GM19328 (cell line): ENCODE results near the gene NOP56.

Source experiments
- ATAC-seq: cut with Tn5 transposase; IDR thresholded peaks from one replicate; pipeline ENCODE4 v1.9.1; 2021; ENCODE audit warnings: mild to moderate bottlenecking, moderate library complexity; ENCODE audit not compliant: unreplicated experiment

NOP56 gene

GRCh38 chr20:2651772-2652723 is at the start of gene NOP56:
NOP56 (plus strand) TSS chr20:2652632; CDS start chr20:2652661, 29 bp downstream.
- ATAC-seq: peak; percentile 81

- ATAC-seq: no peak
These were observed 49.7 kb upstream of the NOP56 start for GRCh38 chr20:2602746-2603145.

- no peak for ATAC-seq
These were observed 48.5 kb upstream of the NOP56 start for GRCh38 chr20:2603816-2604505.

GRCh38 chr20:2604506-2604835 is 48.0 kb upstream of the NOP56 start:
- no peak for ATAC-seq

- no peak for ATAC-seq
These were observed 45.9 kb upstream of the NOP56 start for GRCh38 chr20:2606507-2607006.

GRCh38 chr20:2610326-2610725 is 42.1 kb upstream of the NOP56 start:
- ATAC-seq: no peak

GRCh38 chr20:2610941-2611720 is 41.3 kb upstream of the NOP56 start:
- no peak for ATAC-seq

- ATAC-seq: no peak
These were observed 40.4 kb upstream of the NOP56 start for GRCh38 chr20:2612073-2612472.

- ATAC-seq: no peak
These were observed 35.8 kb upstream of the NOP56 start for GRCh38 chr20:2616634-2617033.

GRCh38 chr20:2617099-2617714 is 35.2 kb upstream of the NOP56 start:
- no peak for ATAC-seq

- ATAC-seq: no peak
These were observed 33.6 kb upstream of the NOP56 start for GRCh38 chr20:2618815-2619214.

GRCh38 chr20:2619337-2619736 is 33.1 kb upstream of the NOP56 start:
- no peak for ATAC-seq

- no peak for ATAC-seq
These were observed 32.4 kb upstream of the NOP56 start for GRCh38 chr20:2619961-2620595.

- ATAC-seq: no peak
These were observed 28.2 kb upstream of the NOP56 start for GRCh38 chr20:2624190-2624589.

- ATAC-seq: no peak
These were observed 27.4 kb upstream of the NOP56 start for GRCh38 chr20:2625062-2625461.

GRCh38 chr20:2626853-2627541 is 25.4 kb upstream of the NOP56 start:
- no peak for ATAC-seq

- ATAC-seq: no peak
These were observed 21.2 kb upstream of the NOP56 start for GRCh38 chr20:2631228-2631627.

- ATAC-seq: no peak
These were observed 19.1 kb upstream of the NOP56 start for GRCh38 chr20:2633381-2633780.

GRCh38 chr20:2637246-2637645 is 15.2 kb upstream of the NOP56 start:
- ATAC-seq: no peak

- no peak for ATAC-seq
These were observed 12.2 kb upstream of the NOP56 start for GRCh38 chr20:2640260-2640659.
